ENCODE measurements around the gene EHBP1L1.
A peak's percentile ranks its signal among the peaks of the same experiment; 100 is the strongest.

The EHBP1L1 gene

DNA sequence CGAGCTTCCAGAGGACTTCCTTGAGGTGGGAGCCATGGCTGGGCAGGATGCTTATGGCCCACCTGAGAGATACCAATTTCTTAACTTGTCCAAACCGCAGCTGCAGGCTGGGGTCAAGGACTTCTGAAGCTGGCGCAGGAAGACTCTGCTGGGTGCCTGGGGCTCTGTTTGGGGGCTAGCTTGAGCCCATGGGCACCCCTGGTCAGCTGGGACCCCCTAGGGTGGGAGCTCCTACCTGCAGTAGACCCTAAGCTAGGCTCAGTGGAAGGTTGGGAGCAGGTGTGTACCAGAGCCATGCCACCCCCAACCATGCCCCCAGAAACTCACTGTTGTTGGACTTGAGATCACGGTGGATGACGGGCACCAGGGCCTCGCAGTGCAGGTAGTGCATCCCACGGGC lies 36.8 kb downstream of the EHBP1L1 start:
- H3K4ac ChIP-seq (ENCODE audit: low read depth in 1 of 2, low read length in 2 of 2): peak overlapping the region in 1 of 2 experiments; percentile 2
- H3K36me3 ChIP-seq (ENCODE audit: control insufficient read depth in 1 of 2, insufficient read depth in 2 of 2, low read depth in 1 of 2, low read length in 2 of 2): peaks cover 33 to 51% of the 10 kb centered on the region in 2 experiments
- H2BK12ac ChIP-seq (ENCODE audit: low read length in 2 of 2): peak overlapping the region in 1 of 2 experiments; percentile 55
- H2BK5ac ChIP-seq (ENCODE audit: low read depth, low read length, poor library complexity, severe bottlenecking): no peak overlapping the region
- peak overlapping the region in 1 of 2 experiments; percentile 83 for H3K23ac ChIP-seq (ENCODE audit: low read length in 2 of 2)
- H3K9me3 ChIP-seq (ENCODE audit: control insufficient read depth, low read length): no peaks in the 10 kb centered on the region
- H3K14ac ChIP-seq (ENCODE audit: low read length in 2 of 2): peak overlapping the region in 1 of 2 experiments; percentile 19
- WGBS: 97% methylated on average over 7 of the region's 7 CpGs
- H3K4me2 ChIP-seq (ENCODE audit: low read length, poor library complexity, severe bottlenecking): peak overlapping the region; percentile 67
- peaks cover 47% of the 10 kb centered on the region for H3K4me1 ChIP-seq (ENCODE audit: control insufficient read depth, insufficient read depth, low read depth, low read length)
- H2AFZ ChIP-seq (ENCODE audit: low read depth, low read length): no peak overlapping the region
- peak overlapping the region; percentile 43 to 96 for H3K4me3 ChIP-seq (ENCODE audit: insufficient read depth in 1 of 2, low read depth in 1 of 2, low read length in 2 of 2)
- H4K91ac ChIP-seq (ENCODE audit: low read length): peak overlapping the region; percentile 70
- no peak overlapping the region for H4K8ac ChIP-seq (ENCODE audit: low read length)
- H3K79me1 ChIP-seq (replicated peaks; ENCODE audit: low read length, poor library complexity, severe bottlenecking): peaks cover 10% of the 10 kb centered on the region
- no peaks in the 10 kb centered on the region for H3K27me3 ChIP-seq (ENCODE audit: control insufficient read depth in 1 of 2, insufficient read depth in 1 of 2, low read length in 2 of 2)
- H3K27ac ChIP-seq (ENCODE audit: low read length, poor library complexity, severe bottlenecking): peak overlapping the region; percentile 81
- H3K18ac ChIP-seq (ENCODE audit: low read depth in 1 of 2, low read length in 2 of 2): peak overlapping the region in 1 of 2 experiments; percentile 34
- H2AK5ac ChIP-seq (ENCODE audit: low read length, severe bottlenecking): peak overlapping the region; percentile 41
- no peak overlapping the region for H2BK120ac ChIP-seq (ENCODE audit: low read depth, low read length)
- DNase-seq: no peak
- H3K9ac ChIP-seq (ENCODE audit: low read length): peak overlapping the region; percentile 97
- peak overlapping the region; percentile 9 for H2BK15ac ChIP-seq (ENCODE audit: low read depth, poor library complexity, severe bottlenecking)

DNA sequence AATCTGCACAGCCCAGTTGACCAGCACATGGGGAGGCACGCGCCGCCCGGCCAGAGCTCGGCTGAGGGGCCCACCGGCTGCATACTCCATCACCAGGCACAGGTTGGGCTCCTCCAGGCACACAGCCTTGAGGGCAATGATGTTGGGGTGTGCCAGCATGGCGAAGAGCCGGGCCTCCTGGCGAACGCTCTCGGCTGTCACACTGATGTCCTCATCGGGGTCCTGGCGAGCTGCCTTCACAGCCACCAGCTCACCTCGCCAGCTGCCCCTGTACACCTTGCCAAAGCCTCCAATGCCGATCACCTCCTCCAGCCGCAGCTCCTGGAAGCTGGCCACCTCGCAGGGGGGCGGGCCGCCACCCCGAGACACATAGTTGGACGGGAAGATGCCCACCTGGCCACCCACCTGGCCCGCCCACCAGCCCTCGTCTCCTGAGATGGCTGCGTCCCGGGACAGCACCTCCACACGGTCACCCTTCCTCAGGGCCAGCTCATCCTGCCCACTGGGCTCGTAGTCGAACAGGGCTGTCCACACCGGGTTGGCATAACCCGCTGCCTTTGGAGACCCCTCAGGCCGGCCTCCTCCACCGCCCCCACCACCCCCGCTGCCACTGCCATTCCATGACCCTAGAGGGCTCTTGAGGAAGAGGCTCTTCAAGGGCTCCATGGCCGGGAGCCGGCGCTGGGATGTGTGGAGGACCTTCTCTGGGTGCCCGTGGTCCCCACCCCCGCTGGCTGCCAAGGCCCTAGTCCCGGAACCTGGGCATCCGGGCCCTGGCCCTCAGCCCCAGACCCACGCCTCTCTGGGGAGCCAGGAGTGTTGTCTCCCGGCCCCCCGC lies 37.5 kb downstream of the EHBP1L1 start:
- Histone ChIP-seq H3K79me1 (replicated peaks; ENCODE audit: low read length, poor library complexity, severe bottlenecking) (peaks cover 4% of the 10 kb centered on the region), H2BK12ac (ENCODE audit: low read length in 2 of 2) (peak overlapping the region; percentile 51 to 55), H3K14ac (ENCODE audit: low read length in 2 of 2) (peak overlapping the region; percentile 26 to 70), H3K9me3 (ENCODE audit: control insufficient read depth, low read length) (no peaks in the 10 kb centered on the region), H3K4me1 (ENCODE audit: control insufficient read depth, insufficient read depth, low read depth, low read length) (peaks cover 48% of the 10 kb centered on the region), H3K27me3 (ENCODE audit: control insufficient read depth in 1 of 2, insufficient read depth in 1 of 2, low read length in 2 of 2) (no peaks in the 10 kb centered on the region), H3K36me3 (ENCODE audit: control insufficient read depth in 1 of 2, insufficient read depth in 2 of 2, low read depth in 1 of 2, low read length in 2 of 2) (peaks cover 33 to 51% of the 10 kb centered on the region in 2 experiments), H4K8ac (ENCODE audit: low read length) (no peak overlapping the region), H3K23ac (ENCODE audit: low read length in 2 of 2) (peak overlapping the region in 1 of 2 experiments; percentile 83), H3K18ac (ENCODE audit: low read depth in 1 of 2, low read length in 2 of 2) (peak overlapping the region; percentile 64 to 77), H3K27ac (ENCODE audit: low read length, poor library complexity, severe bottlenecking) (peak overlapping the region; percentile 66), H2AK5ac (ENCODE audit: low read length, severe bottlenecking) (peak overlapping the region; percentile 41), H3K9ac (ENCODE audit: low read length) (peak overlapping the region; percentile 97), H3K4me2 (ENCODE audit: low read length, poor library complexity, severe bottlenecking) (peak overlapping the region; percentile 67), H2AFZ (ENCODE audit: low read depth, low read length) (no peak overlapping the region), H4K91ac (ENCODE audit: low read length) (peak overlapping the region; percentile 75), H2BK5ac (ENCODE audit: low read depth, low read length, poor library complexity, severe bottlenecking) (no peak overlapping the region), H2BK120ac (ENCODE audit: low read depth, low read length) (peak overlapping the region; percentile 56), H2BK15ac (ENCODE audit: low read depth, poor library complexity, severe bottlenecking) (no peak overlapping the region), H3K4ac (ENCODE audit: low read depth in 1 of 2, low read length in 2 of 2) (peak overlapping the region; percentile 68 to 95), H3K4me3 (ENCODE audit: insufficient read depth in 1 of 2, low read depth in 1 of 2, low read length in 2 of 2) (peak overlapping the region; percentile 72 to 96)
- no peak for DNase-seq
- 53% methylated on average over 43 of the region's 43 CpGs for WGBS

DNA sequence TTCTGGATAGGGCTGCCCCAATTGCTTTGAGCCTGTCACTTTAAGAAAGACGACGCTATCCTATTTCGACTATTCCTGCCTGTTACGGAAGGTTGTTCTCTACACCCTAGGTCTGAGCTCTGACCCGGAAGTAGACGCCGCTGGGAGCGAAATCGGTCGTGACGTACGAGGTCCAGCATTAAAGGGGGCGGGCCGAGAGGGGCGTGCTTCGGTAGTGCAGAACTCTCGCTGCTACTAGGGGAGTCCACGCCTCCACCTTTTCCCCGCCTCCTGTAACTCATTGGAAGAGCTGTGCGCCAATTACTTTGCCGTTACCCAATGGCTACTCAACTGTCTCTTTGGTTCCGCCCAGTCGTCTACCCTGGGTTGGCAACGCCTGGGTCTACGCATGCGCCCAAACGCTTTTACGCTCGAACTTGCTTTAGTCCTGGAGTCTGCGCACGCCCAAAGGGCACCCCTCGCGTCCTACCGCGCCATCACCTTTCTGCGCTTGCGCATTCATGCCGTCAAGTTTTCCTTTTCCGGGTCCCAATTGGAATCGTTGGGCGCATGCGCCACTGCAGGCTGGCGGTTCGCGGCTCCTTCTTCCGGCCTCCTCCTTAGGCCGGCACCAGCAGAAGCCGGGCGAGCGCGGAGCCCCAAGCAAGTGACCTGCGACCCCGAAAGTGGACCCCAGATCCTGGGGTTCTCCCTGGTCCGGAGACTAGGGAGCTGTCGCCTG lies 39.5 kb downstream of the EHBP1L1 start, which contains the start of gene PCNX3:
Gene PCNX3 (plus strand): TSS at position 548 of the 721 bp plus-strand sequence. CDS start 536 bp downstream, outside the sequence.
- WGBS: under 1% methylated on average over 54 of the region's 55 CpGs

More for the DNA sequence above, 39.5 kb downstream of the EHBP1L1 start, which contains the start of gene PCNX3:
- peak within 1 kb of the TSS; percentile 83 for H3K4me2 ChIP-seq (ENCODE audit: low read length, poor library complexity, severe bottlenecking)
- peak within 1 kb of the TSS; percentile 85 to 96 for H3K4me3 ChIP-seq (ENCODE audit: insufficient read depth in 1 of 2, low read depth in 1 of 2, low read length in 2 of 2)
- H3K9ac ChIP-seq (ENCODE audit: low read length): peak within 1 kb of the TSS; percentile 97
- peak within 1 kb of the TSS; percentile 90 for H3K27ac ChIP-seq (ENCODE audit: low read length, poor library complexity, severe bottlenecking)
- H3K23ac ChIP-seq (ENCODE audit: low read length in 2 of 2): no peak within 1 kb of the TSS
- peaks cover 46 to 58% of the 10 kb centered on the region in 2 experiments for H3K36me3 ChIP-seq (ENCODE audit: control insufficient read depth in 1 of 2, insufficient read depth in 2 of 2, low read depth in 1 of 2, low read length in 2 of 2)
- H3K27me3 ChIP-seq (ENCODE audit: control insufficient read depth in 1 of 2, insufficient read depth in 1 of 2, low read length in 2 of 2): no peaks in the 10 kb centered on the region
- H4K8ac ChIP-seq (ENCODE audit: low read length): peak within 1 kb of the TSS; percentile 61
- H2AK5ac ChIP-seq (ENCODE audit: low read length, severe bottlenecking): peak within 1 kb of the TSS; percentile 40
- peak within 1 kb of the TSS; percentile 83 to 87 for H3K18ac ChIP-seq (ENCODE audit: low read depth in 1 of 2, low read length in 2 of 2)
- H4K91ac ChIP-seq (ENCODE audit: low read length): peak within 1 kb of the TSS; percentile 77
- no peak within 1 kb of the TSS for H2BK12ac ChIP-seq (ENCODE audit: low read length in 2 of 2)
- H3K9me3 ChIP-seq (ENCODE audit: control insufficient read depth, low read length): no peaks in the 10 kb centered on the region
- no peak within 1 kb of the TSS for H2AFZ ChIP-seq (ENCODE audit: low read depth, low read length)
- peak within 1 kb of the TSS in 1 of 2 experiments; percentile 71 for H3K14ac ChIP-seq (ENCODE audit: low read length in 2 of 2)
- peaks cover 19% of the 10 kb centered on the region for H3K79me1 ChIP-seq (replicated peaks; ENCODE audit: low read length, poor library complexity, severe bottlenecking)
- peak within 1 kb of the TSS; percentile 67 for H2BK120ac ChIP-seq (ENCODE audit: low read depth, low read length)
- H3K4ac ChIP-seq (ENCODE audit: low read depth in 1 of 2, low read length in 2 of 2): peak within 1 kb of the TSS; percentile 69 to 87
- no peak within 1 kb of the TSS for H2BK15ac ChIP-seq (ENCODE audit: low read depth, poor library complexity, severe bottlenecking)
- peaks cover 58% of the 10 kb centered on the region for H3K4me1 ChIP-seq (ENCODE audit: control insufficient read depth, insufficient read depth, low read depth, low read length)
- DNase-seq: peak; percentile 100
- H2BK5ac ChIP-seq (ENCODE audit: low read depth, low read length, poor library complexity, severe bottlenecking): peak within 1 kb of the TSS; percentile 75

Data from mesenchymal stem cell (in vitro differentiated cells and primary cell).